ENCODE measurements around the gene MYOG. TPM values are rescaled to one million over a fixed set of nuclear protein-coding genes. Genes with fewer than 3 reads are reported as not detected.

MYOG gene
- total and polyA plus RNA-seq, 2 of the 13 experiments (the other 11 are each of a cell fraction or from before 2014, with no cell fraction given), result not detected

GRCh38 chr1:203060115-203060514, 25.7 kb downstream of the MYOG start:
- intact Hi-C loops (cut with micrococcal nuclease; ENCODE audit: unreplicated experiment), result no loop called here
- Histone ChIP-seq H3K4me1 (ENCODE audit: insufficient read depth, low read length) (peaks cover 10% of the 10 kb centered on the region), H3K4me3 (replicated peaks in 1 of 3; ENCODE audit: insufficient read depth in 1 of 3, low read depth in 2 of 3, low read length in 3 of 3) (no peak overlapping the region), H3K79me2 (ENCODE audit: insufficient read depth, low read length) (no peaks in the 10 kb centered on the region), H3K9ac (ENCODE audit: insufficient read depth, low read depth, low read length) (no peak overlapping the region), H3K4me2 (ENCODE audit: low read depth, low read length) (no peak overlapping the region), H3K27me3 (ENCODE audit: control insufficient read depth in 1 of 2, insufficient read depth in 2 of 2, low read length in 2 of 2) (peaks cover 0 to 6% of the 10 kb centered on the region in 2 experiments; a peak in 3 of 5 replicates), H2AFZ (ENCODE audit: low read length) (no peak overlapping the region), H3K36me3 (replicated peaks in 1 of 2; ENCODE audit: control insufficient read depth in 1 of 2, insufficient read depth in 2 of 2, low read length in 2 of 2) (no peaks in the 10 kb centered on the region), H4K20me1 (ENCODE audit: insufficient read depth, low read length) (no peaks in the 10 kb centered on the region), H3K9me3 (ENCODE audit: low read length) (no peaks in the 10 kb centered on the region), H3K27ac (ENCODE audit: extremely low read length, insufficient read depth, low read length) (no peak overlapping the region)
- DNase-seq (ENCODE audit: low spot score) (no peak), FAIRE-seq (no peak), ATAC-seq (no peak)
- 90% methylated on average over 2 of the region's 11 CpGs for WGBS (ENCODE audit: low lambda C conversion rate)
- no TSS peak for BruUV-seq (replicated peaks)
- no peak for TF ChIP-seq THAP9 (CRISPR knock-in tag; IDR thresholded peaks at IDR 0.05; ENCODE audit: borderline replicate concordance)
- no peak for TF ChIP-seq ZNF317 (CRISPR knock-in tag; IDR thresholded peaks at IDR 0.05)
- no peak for TF ChIP-seq ONECUT2 (CRISPR knock-in tag; IDR thresholded peaks at IDR 0.05)
- no peak for TF ChIP-seq BRD4 (CRISPR knock-in tag; IDR thresholded peaks at IDR 0.05)
- no peak for TF ChIP-seq ZBTB2 (CRISPR knock-in tag; IDR thresholded peaks at IDR 0.05; ENCODE audit: low read depth)
- no peak for TF ChIP-seq ZNF280B (CRISPR knock-in tag; IDR thresholded peaks at IDR 0.05; ENCODE audit: borderline replicate concordance)
- no peak for TF ChIP-seq ZSCAN29 (CRISPR knock-in tag; conservative IDR thresholded peaks at IDR 0.05)
- TF ChIP-seq ZNF557 (CRISPR knock-in tag; IDR thresholded peaks at IDR 0.05), result no peak
- no peak for TF ChIP-seq ZNF441 (CRISPR knock-in tag; IDR thresholded peaks at IDR 0.05; ENCODE audit: borderline replicate concordance)
- TF ChIP-seq RAD51 (IDR thresholded peaks at IDR 0.05; ENCODE audit: borderline replicate concordance), result no peak
- TF ChIP-seq SP4 (CRISPR knock-in tag; IDR thresholded peaks at IDR 0.05), result no peak
- no peak for TF ChIP-seq REXO4 (CRISPR knock-in tag; IDR thresholded peaks at IDR 0.05; ENCODE audit: borderline replicate concordance)
- TF ChIP-seq SNRNP70 (IDR thresholded peaks at IDR 0.05; ENCODE audit: low read depth, low read length), result no peak
- no peak for TF ChIP-seq SUZ12 (IDR thresholded peaks at IDR 0.05; ENCODE audit: low read depth, low read length)
- no peak for TF ChIP-seq BCL3 (CRISPR knock-in tag; IDR thresholded peaks at IDR 0.05)
- TF ChIP-seq SMARCE1 (IDR thresholded peaks at IDR 0.05; ENCODE audit: borderline replicate concordance), result no peak
- TF ChIP-seq PLRG1 (conservative IDR thresholded peaks at IDR 0.05), result no peak
- in situ Hi-C loops (cut with HindIII; ENCODE audit: extremely low pct_ligation_motif_present, low pct_unique_long_range_greater_than_20kb), result no loop called here
- CTCF ChIA-PET (ENCODE audit: low intra/inter-chr PET ratio, low total read pairs), result no interaction called here
- POLR2A ChIA-PET, result no interaction called here
